OCI-LY7 (cell line): ENCODE results near the gene ATP6V0C. TPM values are rescaled to one million over a fixed set of nuclear protein-coding genes. Genes with fewer than 3 reads are reported as not detected.

ENCODE experiments used
- BruUV-seq: library from RNA; stranded (reverse); fragments of 400-500 nt; replicated peaks from 2 replicates; lab custom pipeline; 2021; lab: Mats Ljungman, UMichigan
- CTCF ChIA-PET: fragments of 300-600 bp; sonication (Branson Sonifier 250); formaldehyde crosslinking; loops from one replicate; lab custom pipeline; 2022; ENCODE audit warnings: antibody characterized with exemption; ENCODE audit not compliant: unreplicated experiment; lab: Charles Lee
- POLR2A ChIA-PET: fragments of 300-600 bp; sonication (Branson Sonifier 250); formaldehyde crosslinking; loops from one replicate; lab custom pipeline; 2022; ENCODE audit warnings: antibody characterized with exemption; lab: Charles Lee
- DNase-seq: peaks from one replicate; pipeline ENCODE4 v3.0.0-alpha.2; 2015; ENCODE audit warnings: low spot score
- H2AFZ ChIP-seq: fragments of 200-600 bp; sonication (generic), shearing (Covaris generic); 2 replicates; pipeline ENCODE4 v1.6.1; 2014; ENCODE audit warnings: mild to moderate bottlenecking, antibody characterized with exemption, low read length, moderate library complexity
- H3K27ac ChIP-seq: fragments of 200-600 bp; sonication (generic); 2 replicates; pipeline ENCODE4 v1.5.1; 2014; ENCODE audit warnings: mixed run types, low read depth, mild to moderate bottlenecking, moderate library complexity, low read length, inconsistent platforms; ENCODE audit not compliant: poor library complexity, severe bottlenecking
- H3K36me3 ChIP-seq: fragments of 200-600 bp; sonication (generic); 2 replicates; pipeline ENCODE4 v1.6.1; 2014; ENCODE audit warnings: mild to moderate bottlenecking, antibody characterized with exemption, low read length, moderate library complexity, mixed read lengths; ENCODE audit not compliant: insufficient read depth
- H3K4me1 ChIP-seq: fragments of 200-600 bp; sonication (generic); 2 replicates; pipeline ENCODE4 v1.5.1; 2014; ENCODE audit warnings: mild to moderate bottlenecking, low read length; ENCODE audit not compliant: insufficient read depth, poor library complexity, severe bottlenecking
- H3K4me2 ChIP-seq: fragments of 200-600 bp; sonication (generic); 2 replicates; pipeline ENCODE4 v1.6.1; 2014; ENCODE audit warnings: mild to moderate bottlenecking, low read length
- H3K4me3 ChIP-seq: fragments of 200-600 bp; sonication (generic); 2 replicates; pipeline ENCODE4 v1.5.1; 2014; ENCODE audit warnings: mild to moderate bottlenecking, low read depth, low read length; ENCODE audit not compliant: poor library complexity, severe bottlenecking
- H3K79me2 ChIP-seq: fragments of 200-600 bp; sonication (generic); 2 replicates; pipeline ENCODE4 v1.6.1; 2016; ENCODE audit warnings: low read depth, mild to moderate bottlenecking, low read length, moderate library complexity, mixed read lengths; ENCODE audit not compliant: insufficient read depth
- H3K9me2 ChIP-seq: fragments of 200-600 bp; sonication (generic); 2 replicates; pipeline ENCODE4 v1.6.1; 2016; ENCODE audit warnings: mild to moderate bottlenecking, low read length, mixed read lengths; ENCODE audit not compliant: insufficient read depth
- H3K9me3 ChIP-seq: fragments of 200-600 bp; sonication (generic); 2 replicates; pipeline ENCODE4 v1.6.1; 2014; ENCODE audit warnings: mild to moderate bottlenecking, mixed run types, low read length, mixed read lengths
- H4K20me1 ChIP-seq: fragments of 200-600 bp; sonication (generic); 2 replicates; pipeline ENCODE4 v1.6.1; 2014; ENCODE audit warnings: mild to moderate bottlenecking, antibody characterized with exemption, low read length, moderate library complexity, mixed read lengths; ENCODE audit not compliant: insufficient read depth
- EZH2phosphoT487 ChIP-seq: fragments of 200-600 bp; sonication (generic); IDR thresholded peaks from 2 replicates; pipeline ENCODE4 v1.6.1; 2018; ENCODE audit warnings: low read depth, borderline replicate concordance, mild to moderate bottlenecking, mixed run types, antibody characterized with exemption, low read length, moderate library complexity, mixed read lengths
- intact Hi-C: fragments of 100-400 bp; cut with micrococcal nuclease; formaldehyde crosslinking; loops from one replicate; pipeline ENCODE4 v1.10.0; 2022; ENCODE audit not compliant: unreplicated experiment
- total RNA-seq, 2 experiments: library from RNA; depleted of rRNA in 1 of 2; stranded (reverse); fragments of >200 nt in 1 of 2; shearing (Covaris generic) in 1 of 2; gene quantifications; 2 replicates each; pipeline ENCODE4 v1.2.3, GENCODE V29; 2014 to 2022
- TF ChIP-seq, protein P1 (sequence below): fragments of 200-600 bp; sonication (generic); conservative IDR thresholded peaks from 2 replicates; pipeline ENCODE4 v1.5.1; 2014; ENCODE audit warnings: mild to moderate bottlenecking, antibody characterized with exemption, low read length, moderate library complexity, mixed read lengths

Gene ATP6V0C
- total RNA-seq, 2 experiments from 2014 or later: 16.4 to 94.3 TPM

DNA sequence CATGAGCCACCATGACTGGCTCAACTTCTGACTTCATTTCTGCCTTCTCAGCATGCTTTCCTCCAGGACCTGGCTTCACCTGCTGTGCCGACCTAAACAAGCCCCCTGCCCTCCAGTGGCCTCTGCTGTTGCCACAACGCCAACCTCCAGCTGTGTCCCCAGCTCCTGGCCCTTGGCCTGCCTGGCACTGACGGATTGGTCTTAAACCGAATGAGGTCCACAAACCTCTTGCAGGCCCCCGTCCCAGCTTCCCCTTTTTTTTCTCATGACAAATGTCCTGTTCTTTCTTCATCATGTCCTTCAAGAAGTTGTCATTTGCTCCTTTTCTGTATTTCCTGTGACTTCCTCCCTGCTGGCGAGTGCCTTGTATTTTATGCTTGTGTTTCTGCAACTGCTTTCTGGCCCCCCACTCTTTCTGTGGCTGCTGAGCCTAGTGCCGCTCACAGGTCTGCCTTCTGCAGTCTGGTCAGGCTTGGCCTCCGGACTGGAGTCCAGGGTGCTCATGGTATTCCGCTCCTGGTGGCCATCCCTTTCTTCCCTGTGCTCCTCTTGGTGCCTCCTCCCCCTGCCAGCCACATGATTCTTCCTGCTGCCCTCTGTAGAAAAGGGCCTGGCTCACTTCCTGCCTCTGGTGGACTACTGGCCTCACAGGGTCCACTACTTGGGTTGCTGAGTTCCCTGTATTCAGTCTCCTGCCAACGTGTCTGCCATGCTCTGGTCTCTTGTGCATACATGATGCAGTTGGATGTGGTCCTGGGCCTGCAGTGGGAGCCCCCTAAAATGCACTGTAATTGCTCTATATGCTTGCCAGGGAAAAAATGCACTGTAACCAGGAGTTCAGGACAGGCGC is 2.9 kb downstream of the ATP6V0C start:
- Histone ChIP-seq H3K9me2 (no peaks in the 10 kb centered on the region), H3K4me3 (no peak overlapping the region), H3K27ac (no peak overlapping the region), H3K36me3 (peaks cover 11% of the 10 kb centered on the region; the same call in 1 of the 2 replicates), H4K20me1 (peaks cover 9% of the 10 kb centered on the region), H3K4me1 (peaks cover 48% of the 10 kb centered on the region), H3K79me2 (peaks cover 51% of the 10 kb centered on the region), H2AFZ (no peak overlapping the region), H3K9me3 (no peaks in the 10 kb centered on the region), H3K4me2 (peak overlapping the region; percentile 92; the same call in 1 of the 2 replicates)
- intact Hi-C loops: no loop called here
- no peak for DNase-seq
- no TSS peak for BruUV-seq
- TF ChIP-seq, protein P1, sequence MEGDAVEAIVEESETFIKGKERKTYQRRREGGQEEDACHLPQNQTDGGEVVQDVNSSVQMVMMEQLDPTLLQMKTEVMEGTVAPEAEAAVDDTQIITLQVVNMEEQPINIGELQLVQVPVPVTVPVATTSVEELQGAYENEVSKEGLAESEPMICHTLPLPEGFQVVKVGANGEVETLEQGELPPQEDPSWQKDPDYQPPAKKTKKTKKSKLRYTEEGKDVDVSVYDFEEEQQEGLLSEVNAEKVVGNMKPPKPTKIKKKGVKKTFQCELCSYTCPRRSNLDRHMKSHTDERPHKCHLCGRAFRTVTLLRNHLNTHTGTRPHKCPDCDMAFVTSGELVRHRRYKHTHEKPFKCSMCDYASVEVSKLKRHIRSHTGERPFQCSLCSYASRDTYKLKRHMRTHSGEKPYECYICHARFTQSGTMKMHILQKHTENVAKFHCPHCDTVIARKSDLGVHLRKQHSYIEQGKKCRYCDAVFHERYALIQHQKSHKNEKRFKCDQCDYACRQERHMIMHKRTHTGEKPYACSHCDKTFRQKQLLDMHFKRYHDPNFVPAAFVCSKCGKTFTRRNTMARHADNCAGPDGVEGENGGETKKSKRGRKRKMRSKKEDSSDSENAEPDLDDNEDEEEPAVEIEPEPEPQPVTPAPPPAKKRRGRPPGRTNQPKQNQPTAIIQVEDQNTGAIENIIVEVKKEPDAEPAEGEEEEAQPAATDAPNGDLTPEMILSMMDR: no peak
- TF ChIP-seq EZH2phosphoT487: no peak
- ChIA-PET POLR2A (no interaction called here), CTCF (no interaction called here)

DNA sequence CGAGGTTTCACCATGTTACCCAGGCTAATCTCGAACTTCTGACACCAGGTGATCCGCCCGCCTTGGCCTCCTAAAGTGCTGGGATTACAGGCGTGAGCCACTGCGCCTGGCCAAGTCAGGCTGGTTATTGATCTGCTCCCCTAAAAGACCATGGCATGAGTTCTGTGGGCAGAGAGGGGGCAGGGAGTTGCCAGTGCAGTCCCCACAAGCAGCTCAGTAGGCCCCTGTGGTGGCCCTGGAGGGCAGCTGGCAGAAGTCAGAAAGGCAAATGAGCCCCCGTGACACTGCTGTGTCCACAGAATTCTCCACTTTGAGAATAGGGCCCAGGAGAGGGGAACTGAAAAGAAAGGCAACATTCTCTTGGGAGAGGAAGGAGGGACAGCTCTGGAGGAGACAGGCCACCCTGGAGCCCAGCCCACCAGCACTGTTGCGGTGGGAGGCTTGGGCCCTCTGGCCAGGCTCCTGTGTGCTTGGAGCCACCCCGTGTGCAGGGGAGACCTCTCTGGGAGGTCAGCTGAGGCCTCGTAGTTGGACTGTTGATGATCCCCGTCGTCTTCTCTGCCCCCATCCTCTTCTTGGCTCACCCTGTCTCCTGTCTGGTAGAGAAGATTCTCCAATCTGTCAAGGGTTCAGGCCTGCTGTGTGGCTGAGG is 4.3 kb downstream of the ATP6V0C start:
- Histone ChIP-seq H3K9me3 (no peaks in the 10 kb centered on the region), H3K4me2 (no peak overlapping the region), H3K36me3 (peaks cover 13% of the 10 kb centered on the region; the same call in 1 of the 2 replicates), H3K4me3 (no peak overlapping the region), H3K9me2 (no peaks in the 10 kb centered on the region), H3K4me1 (peaks cover 39% of the 10 kb centered on the region), H2AFZ (no peak overlapping the region), H3K27ac (no peak overlapping the region), H4K20me1 (peaks cover 9% of the 10 kb centered on the region), H3K79me2 (peaks cover 51% of the 10 kb centered on the region)
- ChIA-PET CTCF (no interaction called here), POLR2A (no interaction called here)
- BruUV-seq: no TSS peak
- intact Hi-C loops: no loop called here
- DNase-seq: no peak
- no peak for TF ChIP-seq EZH2phosphoT487
- TF ChIP-seq, protein P1: no peak
